Activated CD4-positive, alpha-beta T cell treated with anti-CD3 and anti-CD28 coated beads for 36 hours (primary cell): ENCODE data around the gene NADK2. TPM values are rescaled to one million over a fixed set of nuclear protein-coding genes. Genes with fewer than 3 reads are reported as not detected.

Source experiments
- ATAC-seq: fragments of 200-7000 bp; cut with Tn5 transposase; one replicate; pipeline ENCODE4 v1.10.0; 2021; ENCODE audit warnings: mild to moderate bottlenecking, moderate library complexity
- CTCF ChIA-PET: fragments of 350-600 bp; sonication (Branson Sonifier 250); formaldehyde crosslinking; loops from one replicate; lab custom pipeline; 2021; ENCODE audit warnings: antibody characterized with exemption; lab: Charles Lee
- POLR2A ChIA-PET: fragments of 350-600 bp; sonication (Branson Sonifier 250); formaldehyde crosslinking; loops from one replicate; lab custom pipeline; 2021; ENCODE audit warnings: antibody characterized with exemption, inconsistent platforms; lab: Charles Lee
- DNase-seq: peaks from one replicate; pipeline ENCODE4 v3.0.0-alpha.2; 2020
- H3K27ac Mint-ChIP-seq: one replicate; pipeline ENCODE4 v1.8.0; 2021; ENCODE audit warnings: mixed read lengths
- H3K27me3 Mint-ChIP-seq: one replicate; pipeline ENCODE4 v1.8.0; 2021; ENCODE audit warnings: mixed read lengths
- H3K36me3 Mint-ChIP-seq: one replicate; pipeline ENCODE4 v1.8.0; 2021; ENCODE audit warnings: low read depth, mixed read lengths
- H3K4me1 Mint-ChIP-seq: one replicate; pipeline ENCODE4 v1.8.0; 2021; ENCODE audit warnings: mixed read lengths
- H3K4me3 Mint-ChIP-seq: one replicate; pipeline ENCODE4 v1.8.0; 2021; ENCODE audit warnings: mild to moderate bottlenecking, moderate library complexity, mixed read lengths
- H3K9me3 Mint-ChIP-seq: one replicate; pipeline ENCODE4 v1.8.0; 2021; ENCODE audit warnings: low read depth, mixed read lengths
- intact Hi-C, 2 experiments: fragments of 100-400 bp; cut with DNase I in 1 of 2; cut with micrococcal nuclease in 1 of 2; formaldehyde crosslinking; loops; one replicate each; pipeline versions ENCODE4 v1.14.2 to v1.15.1; 2022 to 2024; cut with DNase I, micrococcal nuclease
- total RNA-seq, 2 experiments: library from RNA; stranded (reverse); gene quantifications; one replicate each; pipeline ENCODE4 v1.2.3, GENCODE V29; 2021

NADK2 gene
- total RNA-seq, 2 experiments from 2014 or later, result 16.1 to 19.3 TPM

DNA sequence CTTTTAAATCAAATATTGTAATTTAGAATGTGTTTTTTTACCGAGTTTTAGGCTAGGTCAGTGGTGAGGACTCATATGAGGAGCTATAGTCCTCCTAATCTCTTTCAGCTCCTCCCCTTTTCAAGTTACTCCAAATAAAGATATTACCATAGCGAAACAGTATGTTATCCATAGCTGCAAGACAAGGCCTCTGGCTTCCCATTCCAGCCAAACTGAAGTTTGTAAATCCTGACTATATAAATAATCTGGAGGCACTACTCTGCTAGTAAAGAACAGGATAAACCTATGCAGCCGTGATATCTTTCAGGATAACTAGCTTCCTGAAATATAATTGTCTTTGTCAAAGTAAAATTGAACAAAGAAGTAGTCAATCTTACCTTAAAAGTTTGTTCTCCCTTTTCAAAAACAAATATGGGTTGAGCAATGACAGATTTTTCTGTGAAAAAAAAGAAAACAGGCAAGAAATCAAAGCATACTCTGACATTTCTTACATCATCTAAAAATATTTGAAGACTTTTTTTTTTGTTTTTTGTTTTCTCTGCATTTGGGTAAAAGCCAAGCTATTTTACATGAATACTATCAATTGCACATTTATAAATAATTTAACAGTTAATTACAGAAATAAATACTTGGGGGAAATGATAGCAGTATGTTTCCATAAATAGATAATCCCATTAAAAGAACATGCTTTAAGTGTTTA lies 29.3 kb upstream of the NADK2 start:
- CTCF ChIA-PET, result interaction anchor here (0.6 to 1.3 kb wide), 5 partner anchors 8 to 437 kb away, joined by 3 to 7 read pairs (median 3); no protein-coding TSS in a partner anchor
- intact Hi-C loops, result no loop called here

DNA sequence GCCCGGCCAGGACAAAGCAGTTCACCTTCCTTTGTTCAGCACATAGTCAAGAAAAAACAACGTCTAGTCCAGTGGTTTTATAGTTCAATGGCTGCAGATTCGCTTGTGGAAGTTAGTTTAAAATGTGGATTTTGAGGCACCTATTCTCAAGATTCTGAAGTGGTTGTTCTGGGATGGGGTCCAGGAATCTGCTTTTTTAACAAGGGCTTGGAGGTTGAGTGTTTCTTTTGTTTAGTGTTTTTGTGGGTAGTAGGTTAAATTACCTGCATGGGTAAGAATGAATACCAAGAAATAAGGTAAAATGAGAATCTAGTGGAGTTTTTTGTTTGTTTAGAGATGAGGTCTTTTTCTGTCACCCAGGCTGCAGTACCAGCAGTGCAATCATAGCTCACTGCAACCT lies 28.4 kb upstream of the NADK2 start:
- CTCF ChIA-PET, result interaction anchor here (0.6 to 0.9 kb wide), 2 partner anchors 426 to 438 kb away, joined by 3 read pairs; no protein-coding TSS in a partner anchor
- H3K4me1 Mint-ChIP-seq, result no peaks in the 10 kb centered on the region
- POLR2A ChIA-PET, result no interaction called here
- H3K9me3 Mint-ChIP-seq, result no peaks in the 10 kb centered on the region
- DNase-seq (no peak), ATAC-seq (no peak)
- no peaks in the 10 kb centered on the region for H3K36me3 Mint-ChIP-seq
- peaks cover 2% of the 10 kb centered on the region for H3K27me3 Mint-ChIP-seq
- intact Hi-C loops, result no loop called here
- H3K27ac Mint-ChIP-seq, result no peak overlapping the region
- no peak overlapping the region for H3K4me3 Mint-ChIP-seq

More for the DNA sequence above, 29.3 kb upstream of the NADK2 start:
- ATAC-seq (no peak), DNase-seq (no peak)
- Mint-ChIP-seq H3K9me3 (no peaks in the 10 kb centered on the region), H3K4me3 (no peak overlapping the region), H3K4me1 (no peaks in the 10 kb centered on the region), H3K27ac (no peak overlapping the region), H3K36me3 (no peaks in the 10 kb centered on the region), H3K27me3 (peaks cover 5% of the 10 kb centered on the region)
- POLR2A ChIA-PET, result no interaction called here

DNA sequence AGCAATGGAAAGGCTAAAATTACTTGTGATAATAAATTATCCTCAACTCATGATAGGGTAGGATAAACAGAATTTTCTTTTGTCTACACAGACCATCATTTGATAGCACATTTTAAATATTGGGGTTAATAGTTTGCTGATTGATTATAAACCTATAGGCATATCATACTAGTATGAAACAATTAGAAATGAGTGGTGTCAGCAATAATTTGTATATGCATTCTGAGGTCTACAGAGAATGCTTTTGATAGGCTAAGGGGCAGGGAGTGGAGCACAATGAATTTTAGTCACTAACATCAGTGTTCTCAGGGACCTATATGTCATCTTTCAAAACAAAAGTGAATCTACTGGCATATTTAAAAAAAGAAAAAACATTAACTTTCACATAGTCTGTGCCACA lies 27.8 kb upstream of the NADK2 start:
- no peaks in the 10 kb centered on the region for H3K4me1 Mint-ChIP-seq
- CTCF ChIA-PET, result interaction anchor here (1.0 kb wide), 1 partner anchor 238 kb away, joined by 4 read pairs; no protein-coding TSS in a partner anchor
- peaks cover 5% of the 10 kb centered on the region for H3K27me3 Mint-ChIP-seq
- DNase-seq, result no peak
- ATAC-seq, result no peak
- no peaks in the 10 kb centered on the region for H3K36me3 Mint-ChIP-seq
- no peaks in the 10 kb centered on the region for H3K9me3 Mint-ChIP-seq
- H3K4me3 Mint-ChIP-seq, result no peak overlapping the region
- no peak overlapping the region for H3K27ac Mint-ChIP-seq
- POLR2A ChIA-PET, result no interaction called here
- intact Hi-C loops, result loop anchor here (5.0 to 10.0 kb wide), 2 partner anchors 128 to 145 kb away; no protein-coding TSS in a partner anchor

DNA sequence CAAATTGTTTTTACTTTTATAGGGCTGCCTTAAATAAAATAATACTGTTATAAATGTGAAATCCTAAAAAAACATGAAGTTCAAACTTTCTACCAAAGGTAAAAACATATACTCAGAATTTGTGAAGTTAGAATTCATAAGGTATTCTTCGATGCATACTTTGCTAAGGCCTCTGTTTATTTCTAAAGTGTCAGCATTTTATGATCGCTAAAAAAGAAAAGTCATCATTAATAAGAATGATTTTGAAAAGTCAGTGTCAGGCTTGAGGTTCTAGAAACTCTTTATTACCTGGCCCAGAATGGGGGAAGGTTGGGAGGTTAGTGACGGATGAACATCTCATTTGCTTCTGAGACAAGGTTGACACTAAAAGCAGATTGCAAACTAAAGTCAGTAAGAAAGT lies 26.2 kb upstream of the NADK2 start:
- no peak overlapping the region for H3K4me3 Mint-ChIP-seq
- no peak overlapping the region for H3K27ac Mint-ChIP-seq
- intact Hi-C loops, result loop anchor here (5.0 to 10.0 kb wide), 2 partner anchors 129 to 147 kb away; no protein-coding TSS in a partner anchor
- ChIA-PET CTCF (interaction anchor here (0.6 to 1.7 kb wide), 3 partner anchors 39 to 425 kb away, joined by 3 to 4 read pairs (median 3); no protein-coding TSS in a partner anchor), POLR2A (no interaction called here)
- DNase-seq, result no peak
- ATAC-seq, result no peak
- H3K9me3 Mint-ChIP-seq, result no peaks in the 10 kb centered on the region
- H3K4me1 Mint-ChIP-seq, result no peaks in the 10 kb centered on the region
- no peaks in the 10 kb centered on the region for H3K36me3 Mint-ChIP-seq
- H3K27me3 Mint-ChIP-seq, result peaks cover 5% of the 10 kb centered on the region

DNA sequence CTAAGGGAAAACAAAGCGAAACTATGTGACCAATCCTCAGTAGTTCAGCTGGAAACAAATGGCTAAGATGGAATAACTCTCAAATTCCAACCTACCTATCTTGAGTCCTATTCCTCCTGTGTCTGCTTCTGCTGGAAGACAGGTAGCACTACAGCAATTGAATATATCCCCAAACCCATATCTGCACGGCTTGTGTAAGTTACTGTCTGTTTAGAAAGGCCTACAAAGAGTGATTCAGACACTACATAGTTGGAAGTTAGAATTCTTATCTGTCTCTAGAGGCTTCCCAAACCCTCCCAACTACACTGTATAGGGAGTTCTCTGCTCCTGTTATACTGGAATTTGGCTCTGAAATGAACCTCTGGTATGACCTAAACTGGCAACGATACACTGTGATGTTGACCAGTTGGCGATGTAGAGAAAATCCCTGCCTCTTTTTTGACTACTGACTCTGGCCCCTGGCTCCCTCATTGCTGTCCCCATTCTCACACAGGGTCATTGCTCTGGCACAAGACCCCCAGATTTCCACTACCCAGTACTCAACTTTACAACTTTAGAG lies 22.6 kb upstream of the NADK2 start:
- DNase-seq (no peak), ATAC-seq (no peak)
- H3K27ac Mint-ChIP-seq, result no peak overlapping the region
- peaks cover 12% of the 10 kb centered on the region for H3K27me3 Mint-ChIP-seq
- ChIA-PET CTCF (interaction anchor here (0.6 to 3.0 kb wide), 11 partner anchors 12 to 429 kb away, joined by 3 to 12 read pairs (median 4); no protein-coding TSS in a partner anchor), POLR2A (no interaction called here)
- intact Hi-C loops, result loop anchor here in 1 of 2 experiments (2.0 to 10.0 kb wide), 2 partner anchors 151 to 243 kb away; no protein-coding TSS in a partner anchor
- no peaks in the 10 kb centered on the region for H3K9me3 Mint-ChIP-seq
- H3K4me3 Mint-ChIP-seq, result no peak overlapping the region
- H3K36me3 Mint-ChIP-seq, result no peaks in the 10 kb centered on the region
- H3K4me1 Mint-ChIP-seq, result no peaks in the 10 kb centered on the region

DNA sequence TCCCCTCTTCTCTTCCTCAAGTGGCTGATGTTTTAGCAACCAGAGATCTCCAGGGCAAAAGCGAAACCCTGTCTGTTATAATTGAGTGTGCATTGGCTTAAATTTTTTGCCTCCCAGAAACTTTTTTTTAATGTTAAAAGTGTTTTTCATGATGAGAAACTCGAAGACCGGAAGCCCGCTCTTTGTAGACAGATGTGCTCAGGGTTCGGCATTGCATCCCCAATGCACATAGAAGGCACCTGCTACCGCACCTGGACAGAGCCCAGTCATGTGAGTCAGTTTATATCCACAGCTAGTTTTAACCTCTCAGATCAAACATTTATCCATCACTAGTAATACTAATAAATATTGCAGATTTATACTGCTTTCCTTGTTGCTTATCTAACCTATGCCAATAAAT lies 19.5 kb upstream of the NADK2 start:
- intact Hi-C loops, result loop anchor here in 1 of 2 experiments (10.0 kb wide), 1 partner anchor 154 kb away; no protein-coding TSS in a partner anchor
- POLR2A ChIA-PET, result no interaction called here
- H3K4me3 Mint-ChIP-seq, result no peak overlapping the region

DNA sequence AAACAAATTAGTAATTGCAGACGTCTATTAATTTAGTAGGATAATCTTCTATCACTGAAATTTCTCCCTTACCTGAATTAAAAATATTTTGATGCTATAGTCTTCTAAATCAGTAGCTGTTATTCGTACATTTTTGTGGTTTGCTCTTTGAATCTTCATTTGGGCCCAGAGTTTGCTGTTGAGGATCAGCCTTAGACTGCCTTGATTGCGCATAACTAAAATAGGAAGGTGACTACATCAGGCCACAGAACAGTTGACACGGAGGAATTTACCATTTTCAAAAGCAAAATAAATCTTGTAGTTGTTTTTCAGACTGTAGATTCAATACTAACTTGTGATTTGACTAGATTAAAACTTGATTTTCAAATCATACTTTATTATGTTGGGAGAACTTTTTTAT lies 11.8 kb upstream of the NADK2 start:
- no peak for ATAC-seq
- Mint-ChIP-seq H3K4me3 (no peak overlapping the region), H3K36me3 (no peaks in the 10 kb centered on the region), H3K27me3 (peaks cover 10% of the 10 kb centered on the region), H3K27ac (no peak overlapping the region), H3K9me3 (no peaks in the 10 kb centered on the region), H3K4me1 (no peaks in the 10 kb centered on the region)
- intact Hi-C loops, result no loop called here
- CTCF ChIA-PET, result interaction anchor here (0.6 to 2.4 kb wide), 3 partner anchors 12 to 94 kb away, joined by 3 to 8 read pairs (median 4); partner anchors contain the start of gene NADK2
- POLR2A ChIA-PET, result no interaction called here
- DNase-seq, result no peak

More for the DNA sequence above, 19.5 kb upstream of the NADK2 start:
- CTCF ChIA-PET, result no interaction called here
- Mint-ChIP-seq H3K27ac (no peak overlapping the region), H3K27me3 (peaks cover 19% of the 10 kb centered on the region), H3K4me1 (no peaks in the 10 kb centered on the region), H3K9me3 (no peaks in the 10 kb centered on the region), H3K36me3 (no peaks in the 10 kb centered on the region)
- ATAC-seq (no peak), DNase-seq (no peak)

DNA sequence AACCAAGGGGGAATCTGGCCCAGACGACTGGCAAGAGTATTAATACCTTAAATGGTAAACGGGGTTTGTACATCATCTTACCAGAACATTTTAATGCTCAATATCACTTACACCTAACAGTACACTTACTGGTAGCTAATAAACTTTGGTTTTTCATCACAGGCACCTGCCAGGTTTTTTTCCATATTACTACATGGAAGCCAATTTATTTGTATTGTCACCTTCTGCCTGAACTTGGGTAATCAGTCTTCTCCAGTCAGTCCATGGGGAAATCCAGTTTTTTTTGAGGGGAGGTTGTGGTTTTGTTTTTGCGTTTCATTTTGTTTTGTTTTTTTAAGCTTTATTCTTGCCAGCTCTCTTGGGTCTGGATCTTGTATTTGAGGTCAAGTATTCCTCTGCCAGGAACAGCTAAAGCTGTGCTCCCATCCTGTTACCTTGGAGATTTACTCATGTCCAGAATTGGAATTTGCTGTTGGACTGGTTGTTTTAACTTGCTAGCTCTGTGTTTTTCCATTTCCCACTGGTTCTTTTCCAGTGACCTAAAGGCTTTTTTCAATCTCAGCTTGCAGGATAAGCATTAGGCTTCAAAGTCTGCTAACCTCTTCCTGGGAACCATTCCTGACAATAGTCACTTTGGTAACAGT lies 11.1 kb upstream of the NADK2 start:
- Mint-ChIP-seq H3K27ac (no peak overlapping the region), H3K4me3 (no peak overlapping the region), H3K9me3 (no peaks in the 10 kb centered on the region), H3K27me3 (peaks cover 8% of the 10 kb centered on the region), H3K4me1 (no peaks in the 10 kb centered on the region), H3K36me3 (no peaks in the 10 kb centered on the region)
- no peak for ATAC-seq
- no peak for DNase-seq
- CTCF ChIA-PET, result interaction anchor here (0.6 to 2.4 kb wide), 3 partner anchors 11 to 93 kb away, joined by 3 to 8 read pairs (median 4); partner anchors contain the start of gene NADK2
- intact Hi-C loops, result no loop called here
- POLR2A ChIA-PET, result no interaction called here

DNA sequence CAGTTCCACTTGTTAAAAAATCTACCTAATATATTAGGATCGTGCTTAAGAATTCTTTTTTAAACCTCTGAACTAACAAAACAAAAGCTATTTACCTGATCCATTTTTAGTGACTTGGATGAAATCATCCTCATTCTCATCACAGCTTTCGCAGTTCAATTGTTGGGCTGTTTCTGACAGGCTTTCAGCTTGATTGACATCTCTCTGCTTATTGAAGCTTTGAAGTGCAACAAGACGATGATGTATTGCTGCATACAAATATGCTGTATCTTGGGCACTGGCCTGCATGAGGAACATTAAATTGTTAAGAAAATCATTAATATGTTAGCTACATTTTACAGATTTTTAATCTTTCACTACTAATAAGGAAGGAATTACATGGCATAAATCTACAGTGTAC lies 9.5 kb upstream of the NADK2 start:
- no peaks in the 10 kb centered on the region for H3K36me3 Mint-ChIP-seq
- DNase-seq (no peak), ATAC-seq (no peak)
- intact Hi-C loops, result no loop called here
- CTCF ChIA-PET, result interaction anchor here (0.6 to 2.4 kb wide), 5 partner anchors 15 to 172 kb away, joined by 3 to 8 read pairs (median 3); no protein-coding TSS in a partner anchor
- H3K27me3 Mint-ChIP-seq, result peaks cover 2% of the 10 kb centered on the region
- no peak overlapping the region for H3K27ac Mint-ChIP-seq
- POLR2A ChIA-PET, result no interaction called here
- H3K9me3 Mint-ChIP-seq, result no peaks in the 10 kb centered on the region
- no peak overlapping the region for H3K4me3 Mint-ChIP-seq
- no peaks in the 10 kb centered on the region for H3K4me1 Mint-ChIP-seq

DNA sequence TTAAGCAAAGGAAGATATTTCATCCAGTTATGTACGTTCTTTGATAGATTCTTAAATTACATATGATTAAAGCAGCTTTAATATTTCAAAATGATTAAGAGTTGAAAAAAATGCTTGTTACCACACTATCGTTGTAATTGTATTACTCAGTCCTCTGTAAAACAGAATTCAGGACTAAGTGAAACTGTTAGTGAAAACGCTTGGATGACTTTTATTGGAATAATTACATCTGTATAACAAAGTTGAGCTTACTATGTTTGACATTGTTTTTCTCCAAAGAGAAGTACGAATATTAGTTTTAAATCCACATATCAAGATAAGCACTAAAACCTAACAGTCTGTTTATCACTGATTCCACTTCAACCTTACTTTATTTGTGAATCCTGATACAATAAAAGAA lies 8.7 kb upstream of the NADK2 start:
- H3K27ac Mint-ChIP-seq, result no peak overlapping the region
- H3K36me3 Mint-ChIP-seq, result no peaks in the 10 kb centered on the region
- ChIA-PET CTCF (interaction anchor here (1.1 to 1.3 kb wide), 2 partner anchors 76 to 172 kb away, joined by 3 to 6 read pairs; no protein-coding TSS in a partner anchor), POLR2A (no interaction called here)
- no peaks in the 10 kb centered on the region for H3K4me1 Mint-ChIP-seq
- intact Hi-C loops, result no loop called here
- no peaks in the 10 kb centered on the region for H3K27me3 Mint-ChIP-seq
- ATAC-seq (no peak), DNase-seq (no peak)
- no peak overlapping the region for H3K4me3 Mint-ChIP-seq
- no peaks in the 10 kb centered on the region for H3K9me3 Mint-ChIP-seq

DNA sequence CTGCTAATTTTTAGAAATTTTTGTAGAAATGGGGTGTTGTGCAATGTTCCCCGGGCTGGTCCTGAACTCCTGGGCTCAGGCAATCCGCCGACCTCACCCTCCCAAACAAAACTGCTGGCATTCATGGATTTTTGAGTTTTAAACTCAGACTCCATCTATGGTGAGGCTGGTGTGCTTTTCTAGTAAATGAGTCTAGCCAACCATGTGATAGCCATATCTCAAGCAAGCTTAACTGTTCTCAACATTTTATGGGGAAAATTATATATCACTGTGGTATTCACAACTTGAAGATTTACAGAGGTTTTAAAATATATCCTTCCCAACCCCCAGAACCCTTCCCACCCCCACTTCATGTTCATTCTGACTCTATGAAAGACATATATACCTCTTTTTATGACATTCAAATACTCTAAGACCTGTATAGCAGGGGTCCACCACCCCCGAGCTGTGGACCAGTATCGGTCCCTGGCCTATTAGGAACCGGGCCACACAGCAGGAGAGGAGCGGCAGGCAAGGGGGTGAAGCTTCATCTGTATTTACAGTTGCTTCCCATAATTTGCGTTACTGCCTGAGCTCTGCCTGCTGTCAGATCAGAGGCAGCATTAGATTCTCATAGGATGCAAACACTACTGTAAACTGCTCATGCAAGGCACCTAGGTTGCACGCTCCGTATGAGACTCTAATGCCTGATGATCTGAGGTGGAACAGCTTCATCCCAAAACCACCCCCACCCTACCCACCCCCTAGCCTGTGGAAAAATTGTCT lies 4.5 kb upstream of the NADK2 start:
- ChIA-PET CTCF (no interaction called here), POLR2A (no interaction called here)
- intact Hi-C loops, result no loop called here
- peaks cover 3% of the 10 kb centered on the region for H3K36me3 Mint-ChIP-seq
- no peak for DNase-seq
- H3K4me1 Mint-ChIP-seq, result peaks cover 17% of the 10 kb centered on the region
- H3K9me3 Mint-ChIP-seq, result no peaks in the 10 kb centered on the region
- no peak overlapping the region for H3K4me3 Mint-ChIP-seq
- no peak for ATAC-seq
- no peak overlapping the region for H3K27ac Mint-ChIP-seq
- no peaks in the 10 kb centered on the region for H3K27me3 Mint-ChIP-seq
